Tibial nerve (tissue), 3 donors: Measurements from ENCODE around the gene TRIML2.

Source experiments
- CTCF ChIP-seq, 5 experiments: fragments of 200-600 bp in 3 of 5; fragments of 450-650 bp in 2 of 5; sonication (generic) in 3 of 5; IDR thresholded peaks; one replicate each; pipeline ENCODE4 v1.5.1; 2016 to 2019; ENCODE audit warnings: antibody characterized with exemption in 5 of 5, mild to moderate bottlenecking in 3 of 5, moderate library complexity in 2 of 5
- POLR2A ChIP-seq, 2 donors: fragments of 450-650 bp; IDR thresholded peaks; one replicate each; pipeline ENCODE4 v1.6.1; 2017; ENCODE audit warnings: antibody characterized with exemption in 2 of 2, mild to moderate bottlenecking in 2 of 2, moderate library complexity in 2 of 2

GRCh38 chr4:188092824-188093223 lies 16.6 kb downstream of the TRIML2 start:
- TF ChIP-seq CTCF (IDR thresholded peaks at IDR 0.05) (no peak), POLR2A (IDR thresholded peaks at IDR 0.05) (no peak)
